GM19099 (cell line): ENCODE results near the gene RPP38.

Source experiments
- POLR2A ChIP-seq: IDR thresholded peaks from 3 replicates; pipeline ENCODE4 v1.6.1; 2011; ENCODE audit warnings: low read depth; ENCODE audit not compliant: insufficient read length; ENCODE audit errors: extremely low read depth

RPP38 gene

DNA sequence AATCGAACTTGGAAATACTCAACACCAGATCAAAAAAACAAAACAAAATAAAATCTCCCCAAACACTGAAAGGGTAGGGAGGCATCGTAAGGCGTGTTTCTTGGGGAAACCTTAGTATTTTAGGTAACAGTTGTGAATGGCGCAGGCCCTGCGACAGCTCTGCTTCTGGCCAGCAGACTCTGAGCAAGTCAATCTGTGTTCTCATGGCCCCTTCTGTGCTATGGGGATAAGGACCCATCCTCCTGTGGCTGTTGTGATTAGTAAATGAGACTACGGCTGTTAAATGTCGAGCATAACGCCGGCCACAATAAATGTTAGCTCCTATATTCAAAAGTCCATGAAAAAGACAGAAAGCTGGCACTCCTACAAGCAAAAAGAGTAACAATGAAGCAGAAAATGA is 27.0 kb downstream of the RPP38 start:
- no peak for TF ChIP-seq POLR2A

DNA sequence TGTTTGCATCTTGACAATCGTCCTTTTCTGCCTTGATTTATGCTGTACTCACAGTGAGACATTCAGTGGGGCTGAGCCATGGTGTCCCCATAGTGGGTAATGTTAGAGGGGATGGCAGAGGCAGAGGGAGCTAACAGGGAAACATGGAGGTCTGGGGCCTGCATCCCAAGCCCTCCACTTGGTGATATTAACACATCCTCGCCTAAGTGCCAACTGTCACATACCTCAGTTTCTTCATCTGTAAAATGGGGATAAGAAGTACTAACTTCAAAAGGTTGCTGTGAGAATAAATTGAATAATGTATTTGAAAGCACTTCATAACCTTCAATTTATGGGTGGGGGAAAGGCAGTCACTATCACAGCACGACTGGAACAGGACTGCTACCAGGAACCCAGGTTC is 27.8 kb downstream of the RPP38 start:
- TF ChIP-seq POLR2A = no peak

DNA sequence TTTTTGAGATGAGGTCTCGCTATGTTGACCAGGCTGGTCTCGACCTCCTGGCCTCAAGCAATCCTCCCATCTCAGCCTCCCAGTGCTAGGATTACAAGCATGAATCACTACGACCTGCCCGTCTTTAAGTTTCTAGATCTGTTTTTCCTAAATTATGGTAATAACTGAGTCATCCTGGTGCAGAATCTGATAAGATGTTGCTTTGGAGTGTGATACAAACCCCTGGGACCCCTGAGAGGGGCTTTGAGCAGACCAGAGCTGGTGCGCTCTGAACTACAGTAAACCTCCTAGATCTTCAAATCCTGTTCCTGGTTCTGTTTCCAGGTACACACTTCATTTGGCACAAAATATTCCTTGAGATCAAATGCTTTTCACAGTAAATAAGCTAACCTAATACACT is 34.2 kb downstream of the RPP38 start:
- no peak for TF ChIP-seq POLR2A

DNA sequence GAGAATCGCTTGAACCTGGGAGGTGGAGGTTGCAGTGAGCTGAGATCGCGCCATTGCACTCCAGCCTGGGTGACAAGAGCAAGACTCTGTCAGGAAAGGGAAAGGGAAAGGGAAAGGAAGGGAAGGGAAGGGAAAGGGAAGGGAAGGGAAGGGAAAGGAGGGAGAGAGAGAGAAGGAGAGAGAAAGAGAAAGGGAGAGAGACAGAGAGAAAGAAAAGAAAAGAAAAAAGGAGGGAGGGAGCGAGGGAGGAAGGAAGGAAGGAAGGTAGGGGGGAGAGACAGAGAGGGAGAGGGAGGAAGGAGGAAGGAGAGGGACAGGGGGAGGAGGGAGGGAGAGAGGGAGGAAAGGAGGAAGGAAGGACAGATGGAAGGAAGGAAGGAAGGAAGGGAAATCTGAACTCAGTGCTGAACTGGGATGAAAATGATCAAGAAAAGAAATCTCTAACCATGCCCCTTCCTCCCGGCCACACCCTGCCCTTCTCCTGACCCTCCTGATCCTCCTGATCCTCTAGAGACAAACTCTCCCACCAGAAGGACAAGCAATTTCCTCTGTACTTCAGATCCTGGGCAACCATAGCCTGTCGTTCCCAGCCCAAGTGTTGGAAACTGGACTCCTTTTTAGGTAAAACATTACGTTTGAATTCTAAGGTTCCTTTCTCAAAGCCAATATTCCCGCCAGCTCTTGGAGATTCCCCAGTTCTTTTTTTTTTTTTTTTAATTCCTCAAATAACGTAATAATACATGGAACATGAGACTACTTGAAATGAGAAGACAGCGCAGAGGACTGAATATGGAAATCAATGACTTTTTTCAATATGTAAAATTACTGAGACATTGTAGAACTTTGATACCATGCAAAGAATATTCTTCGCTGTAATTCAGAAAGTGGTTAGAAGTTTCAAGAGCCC is 39.2 kb downstream of the RPP38 start:
- no peak for TF ChIP-seq POLR2A

DNA sequence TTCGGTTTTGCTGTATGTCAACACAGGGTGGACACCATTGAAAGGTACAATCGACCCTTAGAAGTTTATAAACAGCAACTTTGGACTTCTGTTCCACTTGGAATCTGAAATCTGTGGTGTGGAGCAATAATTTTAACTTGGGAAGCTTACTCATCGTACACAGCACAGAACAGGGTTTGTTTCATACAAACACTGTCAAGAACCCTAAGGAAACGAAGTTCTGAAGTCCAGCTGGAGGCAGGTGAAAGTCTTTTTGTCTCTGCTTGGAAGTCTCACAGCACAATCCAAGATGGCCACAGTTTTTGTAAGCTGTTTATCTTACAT is 39.8 kb downstream of the RPP38 start:
- TF ChIP-seq POLR2A = no peak

DNA sequence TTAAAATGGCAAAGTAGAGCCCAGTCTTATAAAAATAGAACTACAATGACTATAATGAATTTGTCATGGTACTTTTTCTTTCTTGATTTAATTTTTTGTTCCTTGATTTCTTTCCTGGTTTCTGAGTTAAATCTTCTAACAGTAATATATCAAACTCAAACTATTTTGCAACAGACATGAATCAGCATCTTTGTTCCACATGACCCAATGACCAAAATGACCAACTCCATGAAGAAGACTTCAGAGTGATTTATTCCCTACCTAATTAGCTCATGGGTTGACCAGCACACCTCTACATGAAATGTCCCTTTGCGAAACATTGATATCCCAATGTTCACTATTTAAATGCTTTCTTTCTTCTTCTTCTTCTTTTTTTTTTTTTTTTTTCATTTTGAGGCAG is 40.5 kb downstream of the RPP38 start:
- TF ChIP-seq POLR2A = no peak

DNA sequence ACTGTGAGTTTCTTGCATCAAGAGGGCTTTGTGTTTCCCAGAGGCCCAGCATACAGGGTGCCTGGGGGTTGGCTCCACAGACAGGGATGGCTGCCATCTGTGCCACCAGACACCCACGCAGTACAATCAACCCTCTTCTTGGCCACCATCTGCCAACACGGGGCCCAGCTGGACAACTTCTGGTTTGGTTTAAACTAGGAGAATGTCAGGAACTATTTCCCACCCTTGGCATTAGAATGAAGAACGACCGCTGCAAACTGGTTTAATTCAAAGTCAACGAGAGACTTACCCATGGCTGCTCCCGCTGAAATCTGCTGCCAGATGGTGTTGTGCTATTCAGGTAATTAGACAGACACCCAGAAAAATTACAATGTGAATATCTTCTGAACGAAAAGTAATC is 43.5 kb downstream of the RPP38 start:
- TF ChIP-seq POLR2A = no peak

DNA sequence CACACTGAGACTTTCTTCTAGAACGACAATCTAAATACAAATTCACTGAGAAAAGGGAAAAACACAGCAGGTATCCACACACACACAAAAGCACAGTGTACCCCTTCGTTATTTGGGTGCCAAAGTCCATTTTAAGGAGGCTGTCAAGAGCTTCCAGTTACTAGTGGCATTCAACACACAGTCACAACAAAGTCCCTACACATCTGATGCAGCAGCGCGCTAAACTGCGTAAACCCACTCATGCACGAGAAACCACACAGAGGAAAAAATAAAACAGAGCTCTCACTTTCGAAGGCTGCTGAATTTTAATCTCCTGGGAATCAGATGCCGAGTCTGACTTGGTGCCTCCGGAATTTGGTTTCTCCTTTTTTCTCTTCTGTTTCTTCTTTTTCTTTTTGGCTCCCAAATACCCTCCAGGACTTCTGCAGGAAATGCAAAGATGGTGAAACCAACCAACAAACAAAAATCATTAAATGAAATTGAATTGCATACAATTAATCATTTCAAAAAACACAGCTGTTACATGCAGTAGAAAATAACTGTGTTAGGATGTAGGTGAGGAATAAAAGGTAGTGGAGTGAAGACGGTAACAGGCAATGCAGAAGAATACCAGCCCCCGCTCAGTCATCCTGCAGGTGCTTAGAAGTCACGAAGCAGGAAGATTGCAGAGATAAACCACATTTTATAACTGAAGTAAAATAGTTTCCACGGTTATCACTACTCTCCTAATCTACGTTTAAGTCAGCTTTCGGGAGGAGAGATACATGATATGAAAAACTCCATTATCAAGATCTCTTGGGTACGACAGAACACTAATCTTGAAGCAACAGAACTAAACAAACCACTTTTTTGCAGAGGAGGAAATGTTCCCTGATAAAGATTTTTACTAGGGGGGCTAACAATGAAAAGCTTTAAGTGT is 44.2 kb downstream of the RPP38 start:
- no peak for TF ChIP-seq POLR2A

DNA sequence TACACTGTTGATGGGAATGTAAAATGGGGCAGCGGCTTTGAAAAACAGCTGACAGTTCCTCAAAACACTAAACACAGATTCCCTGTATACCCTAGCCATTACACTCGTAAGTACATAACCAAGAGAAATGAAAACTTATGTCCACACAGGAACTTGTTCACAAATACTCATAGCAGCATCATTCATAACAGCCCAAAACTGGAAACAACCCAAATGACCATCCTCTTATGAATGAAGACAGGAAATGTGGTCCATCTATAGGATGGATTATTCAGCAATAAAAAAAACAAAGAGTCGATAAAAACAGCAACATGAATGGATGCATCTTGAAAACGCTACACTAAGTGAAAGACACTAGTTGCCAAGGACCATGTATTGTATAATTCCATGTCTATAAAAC is 47.6 kb downstream of the RPP38 start:
- TF ChIP-seq POLR2A = no peak

DNA sequence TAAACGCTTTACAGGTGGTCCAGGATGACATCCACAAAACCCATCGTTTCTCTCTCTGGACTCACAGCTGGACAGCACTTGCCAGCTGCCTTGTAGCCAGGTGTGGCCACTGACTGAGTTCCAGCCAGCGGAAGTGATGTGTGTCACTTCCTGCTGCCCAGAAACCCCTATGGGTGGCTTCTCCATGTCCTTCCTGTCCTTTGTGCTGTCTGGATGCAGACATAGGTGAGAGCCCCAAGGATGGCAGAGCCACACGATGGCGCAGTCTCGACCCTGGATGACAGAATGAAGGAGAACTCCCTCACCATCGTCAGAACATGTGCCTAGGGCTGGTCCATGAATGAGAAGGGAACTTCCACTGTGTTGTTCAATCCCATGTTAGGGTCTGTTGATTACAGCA is 49.2 kb downstream of the RPP38 start:
- no peak for TF ChIP-seq POLR2A

DNA sequence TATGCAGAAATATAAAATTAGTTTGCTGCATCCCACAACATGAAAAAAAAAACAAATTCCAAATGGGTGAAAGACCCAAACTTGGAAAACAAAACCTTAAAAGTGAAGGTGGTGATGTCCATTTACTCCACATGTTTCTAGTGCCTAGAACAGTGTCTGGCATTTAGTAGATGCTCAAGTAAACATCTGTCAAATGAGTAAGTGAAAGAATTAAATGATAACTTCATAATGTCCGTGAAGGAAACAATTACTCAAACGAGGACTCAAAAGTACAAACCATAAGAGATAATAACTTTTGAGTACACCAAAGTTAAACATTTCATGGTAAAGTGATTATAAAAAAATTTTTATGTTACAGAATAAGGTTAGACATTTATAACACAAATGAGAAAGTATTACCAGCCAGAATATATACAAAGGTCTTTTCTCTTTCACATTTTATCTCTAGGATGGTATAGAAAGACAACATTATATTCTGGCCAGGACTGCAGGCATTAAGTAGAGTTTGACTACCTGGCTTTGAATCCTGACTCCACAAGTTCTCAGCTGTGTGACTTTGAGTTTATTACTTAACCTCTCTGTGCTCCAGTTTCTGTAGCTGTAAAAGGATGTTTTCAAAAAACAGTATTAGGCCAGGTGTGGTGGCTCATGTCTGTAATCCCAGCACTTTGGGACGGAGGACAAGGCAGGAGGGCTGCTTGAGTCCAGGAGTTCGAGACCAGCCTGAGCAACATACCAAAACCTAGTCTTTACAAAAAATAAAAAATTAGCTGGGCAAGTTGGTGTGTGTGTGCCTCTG is 50.6 kb downstream of the RPP38 start:
- no peak for TF ChIP-seq POLR2A

DNA sequence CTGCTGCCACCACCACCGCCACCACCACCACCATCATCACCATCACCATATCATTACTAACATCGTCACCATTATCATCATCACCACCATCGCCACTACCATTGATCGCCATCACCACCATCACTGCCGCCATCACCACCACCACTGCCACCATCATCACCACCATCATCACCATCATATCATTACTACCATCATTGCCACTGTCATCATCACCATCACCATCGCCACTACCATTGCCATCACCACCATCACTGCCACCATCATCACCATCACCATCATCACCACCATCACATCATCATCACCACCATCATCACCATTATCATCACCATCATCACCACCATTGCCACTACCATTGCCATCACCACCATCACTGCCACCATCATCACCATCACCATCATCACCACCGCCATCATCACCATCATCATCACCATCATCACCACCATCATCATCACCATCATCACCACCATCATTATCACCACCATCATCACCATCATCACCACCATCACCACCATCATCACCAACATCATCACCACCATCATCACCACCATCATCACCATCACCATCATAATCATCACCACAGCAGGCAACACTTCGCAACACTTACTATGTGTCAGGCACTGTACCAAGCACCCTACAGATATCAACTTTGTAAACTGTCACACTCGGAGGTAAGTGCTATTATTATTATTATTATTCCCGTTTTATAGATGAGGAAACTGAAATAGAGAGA is 52.1 kb downstream of the RPP38 start:
- no peak for TF ChIP-seq POLR2A

DNA sequence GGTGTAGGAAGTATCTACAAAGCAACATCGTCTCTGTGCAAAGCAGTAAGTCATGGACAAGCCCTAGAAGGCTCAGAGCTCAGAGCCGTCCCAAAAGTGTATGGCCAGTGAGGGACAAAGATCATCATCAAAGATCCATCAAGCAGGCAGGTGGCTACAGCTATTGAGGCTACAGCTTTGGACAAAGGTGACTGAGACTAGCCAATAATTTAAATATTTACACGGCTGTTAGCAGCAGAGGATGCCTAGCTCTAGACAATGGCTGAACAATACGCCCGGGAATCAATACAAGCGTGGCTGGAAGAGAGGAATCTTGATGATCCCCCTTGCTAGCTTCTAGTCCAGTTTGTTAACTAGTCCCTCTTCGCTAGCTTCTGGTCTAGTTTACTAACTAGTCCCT is 53.4 kb downstream of the RPP38 start:
- TF ChIP-seq POLR2A = no peak

DNA sequence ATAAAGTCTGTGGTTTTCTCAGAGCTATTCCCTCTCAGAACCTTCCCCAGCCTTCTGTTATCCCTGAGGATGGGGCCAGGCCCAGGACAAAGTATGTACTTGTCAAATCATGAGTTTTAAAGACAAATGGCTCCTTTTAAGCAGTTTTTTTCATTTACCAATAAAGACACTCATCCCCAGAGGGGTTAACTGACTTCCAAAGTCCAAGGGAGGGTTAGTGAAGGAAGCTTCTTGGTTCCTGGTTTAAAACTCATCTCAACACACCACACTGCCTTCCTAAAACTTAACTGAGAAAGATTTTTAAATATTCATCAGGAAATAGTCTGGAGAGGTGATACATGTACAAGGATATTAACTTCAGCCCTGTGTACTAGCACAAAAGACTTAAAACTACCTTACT is 55.4 kb downstream of the RPP38 start:
- no peak for TF ChIP-seq POLR2A
